NCI-H460 (cell line): ENCODE measurements around the gene HOOK2. TPM values are rescaled to one million over a fixed set of nuclear protein-coding genes. Genes with fewer than 3 reads are reported as not detected.
A peak's percentile ranks its signal among the peaks of the same experiment; 100 is the strongest.
"Not testable (repeated sequence)": the region's sequence is repeated elsewhere in the genome, so short reads cannot be mapped to it uniquely, and the experiment has no call there.

ENCODE experiments used
- DNase-seq: peaks from one replicate; pipeline ENCODE4 v3.0.0-alpha.2; 2016; ENCODE audit warnings: low read depth; ENCODE audit errors: extremely low read depth
- polyA plus RNA-seq: library from polyadenylated mRNA; depleted of rRNA; stranded (reverse); fragments of >200 nt; gene quantifications from 2 replicates; pipeline ENCODE4 v1.2.3, GENCODE V29; 2014; cell fraction: nucleus; rRNA removed
- total RNA-seq: library from RNA; depleted of rRNA; stranded (reverse); fragments of >200 nt; shearing (Covaris generic); gene quantifications from 2 replicates; pipeline ENCODE4 v1.2.3, GENCODE V29; 2014; rRNA removed

HOOK2 gene
- 6.0 TPM in 2 replicates for total RNA-seq
- 52.1 and 63.4 TPM in 2 replicates for polyA plus RNA-seq

DNA sequence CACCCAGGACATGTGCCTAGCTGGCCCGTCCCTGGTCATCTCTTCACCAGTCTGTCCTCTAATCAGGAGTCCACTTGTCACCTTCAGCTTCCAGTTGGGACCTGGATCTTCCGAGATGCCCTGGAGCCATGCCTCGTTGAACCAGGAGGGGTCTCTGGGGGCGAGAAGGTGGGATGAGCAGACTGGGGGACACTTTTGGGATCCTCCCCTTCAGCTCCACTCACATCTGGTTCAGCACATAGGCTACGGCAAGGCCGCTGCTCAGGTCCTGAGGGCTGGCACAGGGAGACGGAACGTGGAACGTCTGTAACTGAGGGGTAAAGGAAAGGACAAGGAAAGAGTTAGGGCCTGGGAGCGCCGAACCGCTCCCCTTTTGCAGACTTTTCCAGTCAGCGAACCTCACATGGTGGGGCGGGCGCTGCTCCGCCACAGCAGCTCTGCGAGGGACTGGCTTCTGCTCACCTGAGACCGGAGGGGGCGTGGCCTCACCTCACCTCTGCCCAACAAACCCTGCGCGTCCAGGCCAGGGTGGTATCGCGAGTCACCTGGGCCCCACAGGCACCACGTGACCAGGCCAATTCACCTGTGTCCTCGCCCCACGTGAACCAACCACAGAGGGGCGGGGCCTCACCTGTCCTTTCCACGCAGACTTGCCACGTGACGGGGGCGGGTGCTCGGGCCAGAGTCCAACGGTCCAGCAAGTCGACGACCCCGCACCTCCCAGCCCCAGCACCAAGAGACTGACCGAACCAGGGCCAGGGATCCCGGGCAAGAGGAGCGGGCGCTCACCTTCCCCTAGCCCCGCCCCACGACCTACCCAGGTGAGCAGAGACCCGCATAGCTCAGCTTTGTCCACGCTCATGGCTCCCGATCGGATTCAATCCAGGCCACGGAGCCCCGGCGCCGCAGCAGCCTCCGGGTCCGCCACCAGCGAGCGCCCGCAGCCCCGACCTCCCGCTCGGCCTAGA lies at the start of gene HOOK2:
Gene HOOK2, minus strand, starts transcription at position 965 of the 968 bp plus-strand sequence. Its CDS starts 103 bp downstream, at position 862.
- DNase-seq: no peak

DNA sequence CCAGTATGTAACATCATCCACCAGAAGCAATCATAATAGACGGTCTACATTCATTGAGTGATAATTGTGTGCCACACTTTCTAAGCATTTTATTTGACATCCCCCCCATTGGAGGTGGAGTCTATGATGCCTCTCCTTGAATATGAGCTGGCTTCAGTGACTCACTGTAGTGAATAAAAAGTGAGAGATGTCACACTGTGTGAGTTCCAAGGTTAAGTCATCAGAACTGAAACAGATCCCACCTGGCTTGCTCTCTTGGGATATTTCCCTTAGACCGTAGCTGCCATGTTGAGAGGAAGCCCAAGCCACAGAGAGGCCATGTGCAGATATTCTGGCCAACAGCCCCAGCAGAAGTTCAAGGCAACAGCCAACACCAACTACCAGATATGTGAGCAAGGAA lies 46.4 kb upstream of the HOOK2 start:
- DNase-seq: no peak

GRCh38 chr19:12817810-12818209 lies 42.5 kb upstream of the HOOK2 start:
- not testable (repeated sequence) for DNase-seq

DNA sequence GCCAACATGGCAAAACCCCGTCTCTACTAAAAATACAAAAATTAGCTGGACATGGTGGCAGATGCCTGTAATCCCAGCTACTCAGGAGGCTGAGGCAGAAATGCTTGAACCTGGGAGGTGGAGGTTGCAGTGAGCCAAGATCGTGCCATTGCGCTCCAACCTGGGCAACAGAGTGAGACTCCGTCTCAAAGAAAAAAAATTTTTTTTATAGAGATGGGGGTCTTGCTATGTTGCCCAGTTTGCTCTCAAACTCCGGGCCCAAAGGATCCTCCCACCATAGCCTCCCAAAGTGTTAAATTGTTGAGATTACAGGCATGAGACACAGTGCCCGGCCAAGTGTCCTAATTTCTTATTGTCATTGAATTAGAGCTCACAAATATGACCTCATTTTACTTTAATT lies 41.8 kb upstream of the HOOK2 start:
- DNase-seq: not testable (repeated sequence)

DNA sequence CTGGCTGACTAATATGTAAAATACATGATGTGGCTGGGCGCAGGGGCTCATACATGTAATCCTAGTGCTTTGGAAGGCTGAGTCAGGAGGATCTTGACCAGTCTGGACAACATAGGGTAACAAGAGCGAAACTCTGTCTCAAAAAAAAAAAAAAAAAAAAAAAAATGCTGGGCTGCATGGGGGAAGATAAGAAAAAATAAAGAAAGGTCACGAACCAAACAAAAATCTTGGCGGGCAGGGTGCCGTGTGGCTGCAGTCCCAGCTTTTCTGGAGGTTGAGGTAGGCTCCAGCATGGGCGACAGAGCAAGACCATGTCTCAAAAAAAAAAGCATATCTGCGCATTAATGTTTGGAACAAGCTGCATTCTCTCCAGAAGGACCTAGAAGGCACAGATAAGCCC lies 39.7 kb upstream of the HOOK2 start:
- no peak for DNase-seq

DNA sequence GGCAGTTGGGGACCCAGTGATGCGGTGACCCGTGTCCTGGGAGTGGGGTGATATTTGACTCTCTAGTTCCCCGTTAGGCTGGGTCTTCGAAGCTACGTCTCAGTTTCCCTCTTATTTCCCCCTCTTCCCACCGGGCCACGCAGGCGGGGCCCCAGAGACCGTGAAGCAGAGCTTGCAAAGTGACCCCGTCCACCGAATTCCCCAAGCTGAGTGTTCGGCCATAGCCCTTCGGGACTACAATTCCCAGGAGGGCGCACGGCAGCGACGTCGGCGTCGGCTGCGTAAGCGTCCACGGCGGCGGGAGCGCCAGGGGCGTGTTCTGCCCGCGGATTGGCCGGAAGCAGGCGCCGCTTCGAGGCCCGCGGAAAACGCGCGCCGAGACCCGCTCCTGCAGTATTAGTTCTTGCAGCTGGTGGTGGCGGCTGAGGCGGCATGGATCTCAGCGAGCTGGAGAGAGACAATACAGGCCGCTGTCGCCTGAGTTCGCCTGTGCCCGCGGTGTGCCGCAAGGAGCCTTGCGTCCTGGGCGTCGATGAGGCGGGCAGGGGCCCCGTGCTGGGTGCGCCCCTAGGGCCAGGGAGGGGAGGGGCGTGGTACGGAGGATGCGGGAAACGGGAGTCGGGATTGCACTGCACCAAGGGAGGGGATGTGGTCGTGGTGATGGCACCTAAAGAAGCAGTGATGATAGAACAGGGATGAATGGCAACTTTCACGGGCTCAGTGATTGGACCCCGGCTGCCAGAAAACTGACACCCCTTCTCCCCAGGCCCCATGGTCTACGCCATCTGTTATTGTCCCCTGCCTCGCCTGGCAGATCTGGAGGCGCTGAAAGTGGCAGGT lies 31.1 kb upstream of the HOOK2 start, which contains the start of gene RNASEH2A:
Gene RNASEH2A, plus strand, starts transcription at position 343 of the 840 bp plus-strand sequence. Its CDS starts 90 bp downstream, at position 433.
- peak; percentile 75 for DNase-seq

- DNase-seq: no peak
Measured at GRCh38 chr19:12804051-12804450, 28.7 kb upstream of the HOOK2 start.

DNA sequence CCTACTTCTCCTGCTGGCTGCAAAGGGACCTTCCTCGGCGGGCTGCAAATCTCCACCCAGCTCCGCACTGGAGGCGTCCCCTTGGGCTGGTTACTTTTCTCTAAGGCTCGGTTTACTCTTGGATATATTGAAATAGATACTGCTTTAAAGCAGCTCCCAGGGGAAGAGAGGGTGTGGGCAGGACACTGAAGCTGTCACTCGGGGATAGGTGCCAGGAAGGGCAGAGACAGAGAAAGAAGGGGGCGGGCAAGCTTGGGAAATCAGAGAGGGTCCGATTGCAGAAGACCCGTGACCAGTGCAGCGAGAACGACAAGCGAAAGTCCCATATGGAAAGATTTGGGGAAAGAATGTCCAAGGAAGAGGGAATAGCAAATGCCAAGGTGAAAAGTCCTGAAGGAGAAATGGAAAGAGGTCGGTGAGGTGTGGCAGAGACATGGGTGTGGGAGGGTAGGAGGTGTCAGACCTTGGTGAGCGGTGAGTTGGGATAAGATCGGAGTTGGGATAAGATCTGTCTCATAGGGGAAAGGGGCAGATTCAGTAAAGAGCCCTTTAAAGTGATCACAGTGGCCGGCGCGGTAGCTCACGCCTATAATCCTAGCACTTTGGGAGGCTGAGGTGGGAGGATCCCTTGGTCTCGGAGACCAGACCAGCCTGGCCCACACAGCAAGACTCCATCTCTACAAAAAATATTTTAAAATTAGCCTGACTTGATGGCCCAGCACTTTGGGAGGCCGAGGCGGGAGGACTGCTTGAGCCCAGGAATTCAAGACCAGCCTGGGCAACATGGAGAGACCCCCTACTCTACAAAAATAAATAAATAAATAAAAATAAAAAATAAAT lies 27.1 kb upstream of the HOOK2 start:
- DNase-seq: no peak

- DNase-seq: no peak
Measured at GRCh38 chr19:12801466-12802266, 26.3 kb upstream of the HOOK2 start, which contains the start of the genes PRDX2 and THSD8. Gene PRDX2 (minus strand): TSS chr19:12801800. CDS start chr19:12801261, 539 bp downstream. Gene THSD8 (plus strand): TSS chr19:12802069. CDS start chr19:12802072, 3 bp downstream.

DNA sequence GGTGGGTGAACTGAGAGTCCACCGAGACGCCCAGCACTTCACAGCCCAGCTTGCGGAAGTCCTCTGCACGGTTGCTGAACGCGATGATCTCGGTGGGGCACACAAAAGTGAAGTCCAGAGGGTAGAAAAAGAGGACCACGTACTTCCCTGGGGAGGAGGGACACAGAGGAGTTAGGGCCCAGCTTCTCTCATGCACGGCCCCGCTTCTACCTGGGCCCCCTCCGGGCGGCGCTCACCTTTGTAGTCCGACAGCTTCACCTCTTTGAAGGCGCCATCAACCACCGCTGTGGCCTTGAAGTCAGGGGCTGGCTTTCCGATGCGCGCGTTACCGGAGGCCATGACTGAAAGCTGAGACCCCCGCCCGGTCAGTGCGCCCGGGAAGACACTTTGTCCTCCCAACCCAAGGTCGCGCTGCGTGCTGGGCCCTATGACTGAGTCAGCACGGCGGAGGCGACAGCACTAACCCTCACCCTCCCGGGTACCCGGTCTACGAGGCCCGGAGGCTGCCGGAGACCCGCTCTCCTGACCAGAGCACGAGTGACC lies 25.6 kb upstream of the HOOK2 start:
- no peak for DNase-seq

DNA sequence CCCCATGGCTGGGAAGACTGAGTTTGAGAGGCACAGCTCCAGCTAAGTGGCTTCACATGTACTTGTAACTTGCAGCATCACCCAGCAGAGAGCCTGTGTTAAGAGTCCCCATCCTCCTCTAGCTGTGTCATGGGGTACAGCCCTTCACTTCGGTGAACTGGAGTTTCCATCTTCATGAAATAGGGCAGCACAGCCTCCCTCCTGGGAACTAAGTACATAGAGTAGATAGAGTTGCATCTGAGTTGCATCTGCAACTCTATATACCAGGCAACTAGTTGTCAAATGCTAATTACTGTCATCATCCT lies 25.1 kb upstream of the HOOK2 start:
- no peak for DNase-seq

DNA sequence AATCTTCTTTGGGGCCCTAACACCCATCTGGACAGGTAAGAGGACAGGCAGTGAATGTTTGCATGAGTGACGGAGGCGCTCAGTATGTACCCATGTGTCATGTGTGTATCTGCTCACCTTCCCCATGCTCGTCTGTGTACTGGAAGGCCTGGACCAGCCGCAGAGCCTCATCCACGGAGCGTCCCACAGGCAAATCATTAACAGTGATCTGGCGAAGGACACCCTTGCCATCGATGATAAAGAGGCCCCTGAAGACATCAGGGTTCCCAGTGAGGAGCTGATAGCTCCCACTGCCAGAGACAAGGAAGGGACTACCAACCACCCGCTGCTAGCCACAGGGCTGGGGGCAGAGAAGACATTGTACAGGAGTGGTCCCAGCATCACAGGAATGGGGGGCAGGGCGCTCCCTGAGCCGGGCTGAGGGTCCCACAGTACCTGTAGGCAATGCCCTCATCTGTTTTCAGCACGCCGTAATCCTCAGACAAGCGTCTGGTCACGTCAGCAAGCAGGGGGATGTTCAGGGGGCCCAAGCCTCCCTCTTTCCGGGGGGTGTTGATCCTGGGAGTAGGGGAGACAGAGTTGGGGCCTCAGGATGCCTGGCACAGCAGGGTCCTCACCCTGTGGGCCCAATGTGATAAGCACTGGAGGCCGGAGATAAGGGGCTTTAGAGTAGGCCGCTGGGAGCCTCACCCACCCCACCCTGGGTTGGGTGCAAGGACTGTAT lies 24.6 kb upstream of the HOOK2 start:
- DNase-seq: no peak

GRCh38 chr19:12797607-12798006 lies 22.3 kb upstream of the HOOK2 start:
- not testable (repeated sequence) for DNase-seq

DNA sequence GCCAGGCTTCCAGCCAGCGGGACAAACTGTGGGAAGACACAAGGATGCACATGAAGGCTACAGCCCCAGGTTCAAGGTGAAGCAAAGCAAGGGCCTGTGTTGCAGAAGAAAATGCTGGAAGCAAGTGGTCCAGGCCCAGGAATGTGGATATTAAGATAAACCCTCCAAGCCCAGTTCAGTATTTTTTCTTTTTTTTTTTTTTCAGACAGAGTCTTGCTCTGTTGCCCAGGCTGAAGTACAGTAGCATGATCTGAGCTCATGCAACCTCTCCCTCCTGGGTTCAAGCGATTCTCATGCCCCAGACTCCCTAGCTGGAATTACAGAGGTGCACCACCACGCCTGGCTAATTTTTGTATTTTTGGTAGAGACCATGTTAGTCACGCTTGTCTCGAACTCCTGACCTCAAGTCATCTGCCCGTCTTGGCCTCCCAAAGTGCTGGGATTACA lies 21.8 kb upstream of the HOOK2 start:
- no peak for DNase-seq

- no peak for DNase-seq
Measured at GRCh38 chr19:12796146-12797071, 21.1 kb upstream of the HOOK2 start.

- no peak for DNase-seq
Measured at GRCh38 chr19:12794971-12795381, 19.6 kb upstream of the HOOK2 start.
